GM23248 (cell line): ENCODE measurements around the gene NR1H4.

Source experiments
- EZH2 ChIP-seq: fragments of 200-600 bp; sonication (generic); IDR thresholded peaks from 2 replicates; pipeline ENCODE4 v1.6.1; 2018; ENCODE audit warnings: antibody characterized with exemption, mild to moderate bottlenecking; ENCODE audit not compliant: insufficient read depth, poor library complexity, severe bottlenecking
- EZH2phosphoT487 ChIP-seq: fragments of 200-600 bp; sonication (generic); IDR thresholded peaks from 2 replicates; pipeline ENCODE4 v1.6.1; 2018; ENCODE audit warnings: antibody characterized with exemption, moderate library complexity, mild to moderate bottlenecking, low read depth; ENCODE audit not compliant: insufficient read depth

DNA sequence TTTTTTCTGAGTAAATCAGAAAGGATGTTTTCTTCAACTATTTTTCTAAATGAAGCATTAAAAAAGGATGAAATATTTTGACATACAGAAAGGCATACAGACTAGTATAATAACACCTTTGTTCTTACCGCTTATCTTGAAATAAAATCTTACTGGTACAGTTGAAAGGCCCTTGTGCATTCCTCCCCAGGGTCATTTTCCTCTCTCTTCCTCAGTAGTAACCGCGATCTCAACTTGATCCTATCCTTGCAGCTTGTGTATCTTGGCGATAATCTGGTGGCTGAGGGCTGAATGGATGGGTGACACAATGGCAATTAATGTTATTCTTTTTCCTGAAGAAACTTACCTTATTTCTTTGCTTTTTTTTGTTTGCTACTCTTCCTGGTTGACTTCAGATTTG is 118.3 kb downstream of the NR1H4 start:
- TF ChIP-seq EZH2 (no peak), EZH2phosphoT487 (no peak)
